Esophagus mucosa (tissue), 1 donor: ENCODE results near the gene FAM20C. TPM values are rescaled to one million over a fixed set of nuclear protein-coding genes. Genes with fewer than 3 reads are reported as not detected.
A peak's percentile ranks its signal among the peaks of the same experiment; 100 is the strongest.

ENCODE experiments used
- ATAC-seq: fragments of 200-7000 bp; cut with Tn5 transposase; one replicate; pipeline ENCODE4 v1.9.1; 2020
- total RNA-seq: library from RNA; stranded (reverse); gene quantifications from one replicate; pipeline ENCODE4 v1.2.4, GENCODE V29; 2023
- donor health status: DM: yes; HTN: yes; CAD: no.

Gene FAM20C
- total RNA-seq, result 12.6 TPM

DNA sequence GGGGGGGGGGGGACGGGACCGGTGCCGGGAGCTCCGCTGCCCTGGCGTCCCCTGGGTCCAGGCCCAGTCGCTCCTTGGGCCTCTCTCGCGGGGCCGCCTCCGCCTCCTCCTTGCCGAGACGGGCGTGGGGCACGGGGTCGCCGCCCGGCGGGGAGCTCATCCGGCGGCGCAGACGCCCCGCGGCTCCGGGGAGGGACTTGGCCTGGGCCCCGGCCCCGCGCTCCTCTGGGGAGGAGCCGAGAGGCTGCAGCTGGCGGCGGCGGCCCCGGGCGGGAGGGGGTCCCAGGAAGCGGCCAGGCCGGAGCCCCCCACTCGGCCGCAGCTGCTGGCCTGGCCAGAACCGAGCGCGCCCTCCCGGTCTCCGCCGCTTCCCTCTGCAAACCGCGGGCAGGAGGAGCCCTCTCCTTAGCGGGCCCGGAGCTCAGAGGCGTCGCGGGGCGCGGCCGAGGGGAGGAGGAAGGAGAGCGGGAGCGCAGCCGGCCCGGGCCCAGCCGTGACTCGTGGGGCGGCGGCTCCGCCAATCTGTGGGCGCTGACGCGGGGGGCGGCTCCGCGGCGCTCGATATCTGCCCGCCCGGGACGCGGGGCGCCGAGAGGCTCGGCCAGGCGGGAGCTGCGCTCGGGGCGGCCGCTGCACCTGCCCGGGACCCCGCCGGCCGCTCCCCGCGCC lies at the start of gene FAM20C:
Gene FAM20C, plus strand, starts transcription at position 591 of the 669 bp plus-strand sequence. CDS start 629 bp downstream, outside the sequence.
- peak; percentile 89 for ATAC-seq

DNA sequence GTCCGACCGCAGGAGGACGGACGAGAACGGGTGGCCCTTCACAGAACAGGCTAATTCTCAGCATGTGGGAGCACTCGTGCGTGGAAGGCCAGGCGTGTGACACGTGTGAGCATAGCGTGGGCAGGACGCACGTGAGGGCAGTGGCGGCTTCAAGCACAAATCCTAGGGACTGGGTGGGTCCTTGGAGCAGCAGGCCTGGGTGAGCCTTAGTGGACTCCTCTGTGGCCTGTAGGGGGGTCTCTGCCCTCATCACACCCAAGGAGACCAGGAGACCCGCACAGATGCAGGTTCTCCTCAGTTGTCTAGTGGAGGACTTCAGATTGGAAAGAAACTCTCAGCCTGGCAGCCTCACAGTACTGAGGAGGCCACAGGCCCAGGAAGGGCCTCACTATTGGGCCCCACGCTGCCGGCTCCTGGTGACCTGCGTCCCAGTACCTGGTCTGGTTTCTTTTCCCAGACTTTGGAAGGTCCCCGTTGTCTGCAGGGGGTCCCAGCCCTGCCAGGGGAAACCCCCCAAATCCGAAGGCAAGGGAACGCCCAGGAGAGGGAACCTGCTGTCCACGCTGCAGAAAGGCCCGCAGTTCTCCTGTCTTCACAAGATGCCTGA lies 49.1 kb upstream of the FAM20C start:
- ATAC-seq, result no peak

DNA sequence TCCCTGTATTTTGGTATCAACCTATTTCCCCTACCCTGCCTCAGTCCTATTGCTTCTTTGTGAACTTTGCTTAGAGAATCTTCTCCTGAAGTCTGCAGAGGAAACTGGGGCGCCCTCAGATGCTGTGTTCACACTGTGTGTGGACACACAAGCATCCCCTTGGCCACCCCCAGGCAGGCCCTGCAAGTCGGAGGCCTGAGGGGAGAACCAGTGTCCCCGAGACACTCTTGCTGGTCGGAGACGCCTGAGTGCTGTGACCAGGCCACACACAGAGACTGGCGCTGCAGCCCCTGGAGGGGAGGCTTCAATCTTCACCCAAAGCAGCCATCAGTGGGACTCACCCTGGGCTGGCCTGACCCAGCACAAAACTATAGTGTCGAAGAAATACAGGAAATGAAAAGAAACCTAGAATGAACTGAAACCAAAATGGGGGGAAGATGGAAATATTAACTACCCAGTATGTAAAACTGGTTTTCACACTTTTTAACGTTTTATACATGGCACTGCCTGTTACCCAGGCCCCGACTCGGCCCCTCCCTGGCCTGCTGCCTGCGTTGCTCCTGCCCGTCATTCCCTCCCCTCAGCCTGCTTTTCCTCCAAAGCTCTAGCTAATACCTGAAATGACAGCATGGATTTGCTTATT lies 48.4 kb upstream of the FAM20C start:
- peak; percentile 12 for ATAC-seq

DNA sequence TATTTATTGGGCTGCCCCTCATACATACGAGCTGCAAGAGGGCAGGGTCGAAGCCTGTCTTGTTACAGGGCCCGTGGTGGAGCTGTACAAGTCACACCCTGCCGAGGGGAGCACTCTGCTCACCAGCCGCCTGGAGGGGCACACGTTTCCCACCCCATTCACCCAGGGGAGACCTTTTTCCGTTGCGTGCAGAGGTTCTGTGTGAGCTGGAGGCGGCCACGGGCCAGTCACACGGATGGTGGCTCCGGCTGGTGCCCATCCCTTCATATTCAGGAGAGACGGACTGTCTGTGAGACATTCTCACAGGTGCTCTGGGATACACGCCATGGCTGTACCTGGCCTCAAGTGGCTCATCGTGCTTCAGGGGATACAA lies 47.9 kb upstream of the FAM20C start:
- ATAC-seq, result no peak

DNA sequence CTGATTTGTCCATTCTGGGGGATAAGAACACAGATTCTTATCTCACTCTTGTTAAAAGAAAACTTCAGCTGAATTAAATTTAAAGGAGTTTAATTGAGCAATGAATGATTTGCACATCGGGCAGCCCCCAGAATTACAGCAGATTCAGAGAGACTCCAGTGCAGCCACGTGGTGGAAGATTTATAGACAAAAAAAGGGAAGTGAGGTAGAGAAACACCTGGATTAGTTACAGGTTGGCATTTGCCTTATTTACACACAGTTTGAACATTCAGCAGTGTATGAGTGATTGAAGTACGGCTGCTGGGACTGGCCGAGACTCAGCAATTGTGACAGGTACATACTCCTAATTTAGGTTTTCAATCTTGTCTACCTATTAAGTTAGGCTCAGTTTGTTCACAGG lies 46.5 kb upstream of the FAM20C start:
- no peak for ATAC-seq

DNA sequence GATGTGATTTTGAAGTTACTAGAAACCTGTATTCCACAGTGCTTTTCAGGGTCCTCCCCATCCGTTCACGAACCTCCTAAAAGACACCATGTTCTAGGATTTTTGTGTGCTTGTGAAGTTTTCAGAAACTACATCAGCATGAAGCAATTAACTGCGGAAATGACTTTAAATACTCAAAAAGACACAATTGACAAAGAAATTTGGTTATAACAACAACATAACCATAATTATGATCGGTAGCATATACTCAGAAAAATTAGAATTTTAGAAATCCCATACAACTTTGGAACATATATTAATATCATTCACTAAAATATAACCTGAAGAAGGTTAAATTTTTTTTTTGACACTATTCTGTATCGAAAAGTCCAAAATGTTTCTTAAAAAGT lies 43.8 kb upstream of the FAM20C start:
- no peak for ATAC-seq

DNA sequence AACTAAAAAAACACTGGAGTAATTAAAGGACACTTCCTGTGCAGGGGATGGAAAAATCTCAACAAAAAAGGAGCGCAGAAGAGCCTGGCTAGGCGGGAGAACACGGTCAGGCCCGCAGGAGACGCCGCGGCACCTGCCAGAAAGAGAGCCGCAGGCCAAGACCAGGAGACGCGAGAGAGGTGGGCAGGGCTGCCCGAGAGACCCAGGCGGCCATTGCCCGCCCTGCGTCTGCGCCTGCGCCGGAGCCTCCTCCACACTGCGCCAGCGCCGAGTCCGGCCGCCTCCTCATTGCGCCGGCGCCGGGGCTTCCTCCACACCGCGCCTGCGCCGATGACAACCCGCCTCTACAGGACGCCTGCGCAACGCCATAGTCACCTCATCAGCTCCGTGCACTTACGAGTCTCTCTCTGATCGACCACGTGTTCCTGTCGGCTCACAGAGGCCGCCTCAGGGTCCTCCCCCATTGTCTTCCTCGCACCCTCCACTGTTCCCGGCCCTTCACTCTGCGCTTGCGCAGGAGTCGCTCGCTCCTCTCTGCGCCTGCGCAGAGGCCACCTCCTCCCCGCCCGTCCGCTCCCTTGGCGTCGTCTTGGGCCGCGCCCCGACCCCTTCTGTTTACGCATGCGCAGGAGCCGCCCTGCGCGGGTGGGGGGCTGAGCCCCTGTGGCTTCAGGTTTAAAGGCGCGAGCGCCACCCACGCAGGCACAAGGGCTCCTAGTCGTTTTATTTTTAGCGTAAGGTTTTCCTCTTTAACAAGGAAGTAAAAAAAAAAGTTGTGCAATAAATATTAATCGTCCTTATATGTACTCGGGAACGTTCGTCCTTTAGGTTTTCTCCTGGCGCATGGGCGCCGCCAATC lies 43.2 kb upstream of the FAM20C start:
- ATAC-seq, result peak; percentile 99

DNA sequence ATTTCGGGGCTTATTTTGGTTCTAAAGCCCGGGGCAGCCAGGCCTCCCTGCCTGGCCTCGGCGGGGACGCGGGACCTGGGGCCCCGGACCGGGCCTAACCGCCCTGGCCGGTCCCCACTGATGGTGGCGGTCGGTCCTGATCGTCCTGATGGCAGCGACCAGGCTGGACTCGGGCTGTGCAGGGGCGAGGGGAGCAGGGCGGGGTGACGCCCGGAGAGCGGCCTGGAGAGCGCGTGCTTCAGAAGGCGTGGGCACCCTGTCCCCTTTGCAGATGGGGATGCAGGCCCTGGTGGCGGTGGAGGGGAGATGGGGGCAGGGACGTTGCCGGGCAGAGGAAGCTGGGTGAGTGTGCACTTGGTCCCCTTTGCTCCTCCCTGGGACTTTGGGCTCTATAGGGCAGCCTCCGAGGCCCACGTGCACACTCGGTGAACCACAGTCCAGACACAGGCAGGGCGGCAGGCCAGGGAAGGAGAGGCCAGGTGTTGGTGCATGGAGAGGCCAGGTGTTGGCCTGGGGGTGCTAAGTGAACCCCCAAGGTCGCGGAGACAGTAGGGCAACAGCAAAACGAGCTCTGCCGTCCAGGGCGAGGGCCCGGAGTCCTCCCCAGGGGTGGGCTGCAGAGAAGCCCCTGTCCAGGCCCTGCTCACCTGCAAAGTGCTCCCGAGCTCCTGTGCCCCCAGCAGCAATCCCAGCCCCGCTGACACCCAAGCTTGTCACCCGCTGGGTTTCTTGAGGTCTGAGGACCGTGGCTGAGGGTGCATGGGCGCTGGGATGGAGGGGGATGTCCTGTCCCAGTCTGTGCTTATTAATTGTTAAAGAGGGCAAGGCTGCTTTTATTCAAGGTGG lies 42.4 kb upstream of the FAM20C start:
- peak; percentile 40 for ATAC-seq

DNA sequence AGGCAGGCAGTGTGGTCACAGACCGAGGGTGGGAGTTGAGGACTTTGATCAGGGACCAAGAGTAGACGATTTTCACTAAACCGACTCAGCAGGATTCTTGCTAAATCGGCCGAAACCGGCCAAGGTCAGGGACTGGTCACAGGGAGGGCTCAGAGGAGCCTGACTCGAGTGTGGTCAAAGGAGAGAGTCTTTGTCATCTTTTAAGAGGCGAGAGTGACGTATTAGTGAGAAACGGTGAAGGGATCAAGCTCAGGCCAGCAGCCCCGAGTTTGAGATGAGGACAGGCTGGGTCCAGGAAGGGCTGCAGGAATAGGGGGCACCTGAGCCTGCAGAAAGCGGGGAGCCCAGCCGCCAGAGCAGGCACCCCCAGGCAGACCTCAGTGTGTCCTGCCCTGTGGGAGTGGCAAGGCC lies 41.6 kb upstream of the FAM20C start:
- ATAC-seq, result no peak

DNA sequence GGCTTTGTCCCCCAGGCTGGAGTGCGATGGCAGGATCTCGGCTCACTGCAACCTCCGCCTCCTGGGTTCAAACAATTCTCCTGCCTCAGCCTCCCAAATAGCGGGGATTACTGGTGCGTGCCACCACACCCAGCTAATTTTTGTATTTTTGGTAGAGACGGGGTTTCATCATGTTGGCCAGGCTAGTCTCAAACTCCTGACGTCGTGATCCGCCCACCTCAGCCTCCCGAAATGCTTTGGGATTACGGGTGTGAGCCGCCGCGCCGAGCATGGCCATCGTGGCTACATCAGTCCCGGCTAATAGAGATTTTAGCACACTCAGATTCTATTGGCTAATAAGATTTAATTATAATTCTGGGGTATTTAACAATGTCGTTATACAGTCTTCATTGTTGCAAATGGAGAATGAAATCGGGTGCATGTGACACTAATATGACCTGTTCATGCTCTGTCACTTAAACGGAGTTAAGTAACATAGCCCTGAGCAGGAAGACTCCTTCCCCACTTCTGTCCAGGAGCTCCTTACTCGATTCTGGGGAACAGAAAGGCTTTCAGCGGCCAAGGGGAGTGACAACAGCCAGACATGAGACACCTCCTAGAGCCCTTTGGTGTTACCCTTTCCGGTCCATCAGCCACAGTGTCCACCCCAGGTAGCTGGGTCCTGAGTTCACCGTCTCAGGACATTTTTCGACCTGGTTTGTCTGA lies 40.9 kb upstream of the FAM20C start:
- ATAC-seq, result no peak

DNA sequence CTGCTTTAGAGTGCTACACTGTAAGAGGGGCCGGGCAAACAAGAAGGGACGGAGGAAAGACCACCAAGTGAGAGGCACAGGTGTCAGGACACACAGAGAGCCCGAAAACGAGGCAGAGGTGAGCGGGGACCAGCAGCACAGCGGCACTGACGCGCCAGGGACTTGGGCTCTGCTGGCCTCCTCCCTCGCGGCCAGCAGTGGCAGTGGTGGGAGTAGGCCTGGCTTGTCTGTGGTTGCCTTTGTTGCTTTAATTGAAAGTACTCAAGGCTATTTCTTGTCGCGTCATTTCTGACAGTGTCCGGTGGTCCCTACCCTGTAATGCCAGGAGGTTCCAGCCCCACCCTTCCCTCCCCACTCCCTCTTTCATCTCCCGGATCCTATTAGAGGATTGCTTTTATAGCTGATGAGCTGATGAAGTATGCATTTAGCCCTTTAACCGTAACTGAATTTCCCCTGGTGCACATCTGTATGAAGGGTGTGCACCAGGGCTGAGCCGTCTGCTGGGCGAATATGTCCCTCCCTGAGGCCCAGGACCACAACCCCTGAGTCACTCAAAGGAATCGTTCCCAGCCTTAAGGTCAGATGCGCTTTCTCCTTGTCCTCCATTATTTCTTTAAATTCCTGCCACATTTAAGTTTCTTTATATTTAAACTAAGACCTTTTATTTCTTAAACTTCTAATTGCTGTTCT lies 39.5 kb upstream of the FAM20C start:
- no peak for ATAC-seq

DNA sequence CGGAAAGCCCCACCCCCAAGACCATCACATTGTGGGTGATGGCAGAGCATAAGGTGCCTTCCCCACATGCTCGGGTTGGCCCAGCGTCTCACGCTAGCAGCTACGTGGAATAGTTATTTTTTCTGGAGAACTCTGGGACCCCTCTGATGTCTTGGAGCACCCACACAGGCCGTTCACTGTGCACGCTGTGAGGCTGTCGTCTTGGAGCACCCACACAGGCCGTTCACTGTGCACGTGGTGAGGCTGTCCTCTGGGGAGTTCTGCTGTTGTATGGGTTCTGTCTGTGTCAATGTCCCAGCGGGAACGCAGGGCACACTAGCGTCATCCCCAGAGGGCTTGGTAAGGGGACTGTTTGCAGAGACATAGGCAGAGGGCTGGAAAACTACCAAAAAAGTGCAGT lies 38.8 kb upstream of the FAM20C start:
- no peak for ATAC-seq

DNA sequence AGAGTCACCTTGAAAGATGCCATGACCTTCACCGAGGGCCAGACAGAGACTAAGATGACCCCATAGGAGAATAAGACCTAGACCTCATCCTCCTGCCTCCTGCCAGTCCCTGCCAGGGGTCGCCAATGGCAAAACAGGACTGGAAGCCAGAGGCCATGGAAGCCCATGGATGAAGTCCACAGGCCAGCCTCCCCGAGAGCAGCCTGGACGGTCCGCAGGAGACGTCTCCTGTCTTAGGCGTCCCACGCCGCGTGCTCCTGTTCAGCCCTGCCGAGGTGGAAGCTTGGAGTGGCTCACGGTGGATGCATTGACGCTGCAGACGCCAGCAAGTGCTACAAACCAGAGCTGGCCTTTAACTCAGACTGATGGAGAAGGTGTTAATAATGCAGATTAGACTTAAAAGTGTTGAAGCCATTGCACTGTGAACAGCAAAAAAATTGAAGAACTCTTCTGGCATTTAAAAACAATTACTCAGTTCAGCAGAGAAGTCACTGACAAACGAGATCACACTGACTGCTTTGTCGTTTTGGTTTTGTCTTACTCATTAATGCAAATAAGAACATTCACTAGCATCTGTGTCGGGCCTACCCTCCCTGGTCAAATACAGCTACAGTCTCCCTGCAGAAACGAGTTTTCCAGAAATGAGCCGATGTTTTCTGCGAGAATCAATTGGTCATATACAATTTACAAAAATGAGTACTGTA lies 38.1 kb upstream of the FAM20C start:
- no peak for ATAC-seq

DNA sequence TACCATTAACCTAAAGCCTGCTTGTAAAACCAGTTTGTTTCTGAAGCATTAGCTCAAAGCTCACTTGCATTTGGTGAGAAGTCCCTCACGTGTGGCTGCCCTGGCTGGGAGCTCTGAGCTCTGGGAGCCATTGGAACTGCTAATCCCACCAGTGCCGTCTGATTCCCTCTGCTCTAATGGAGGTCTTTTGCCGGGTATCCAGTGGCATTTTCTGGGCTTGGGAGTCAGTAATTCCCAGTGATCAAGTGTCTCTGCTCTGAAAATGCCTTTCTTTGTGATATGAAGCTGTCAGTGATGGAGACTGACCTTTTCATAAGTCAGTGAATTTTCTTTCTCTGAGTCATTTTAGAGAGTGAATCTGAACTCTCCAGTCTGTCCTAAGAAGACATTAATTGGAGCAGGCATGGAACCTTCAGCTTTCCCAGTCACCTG lies 36.9 kb upstream of the FAM20C start:
- no peak for ATAC-seq

DNA sequence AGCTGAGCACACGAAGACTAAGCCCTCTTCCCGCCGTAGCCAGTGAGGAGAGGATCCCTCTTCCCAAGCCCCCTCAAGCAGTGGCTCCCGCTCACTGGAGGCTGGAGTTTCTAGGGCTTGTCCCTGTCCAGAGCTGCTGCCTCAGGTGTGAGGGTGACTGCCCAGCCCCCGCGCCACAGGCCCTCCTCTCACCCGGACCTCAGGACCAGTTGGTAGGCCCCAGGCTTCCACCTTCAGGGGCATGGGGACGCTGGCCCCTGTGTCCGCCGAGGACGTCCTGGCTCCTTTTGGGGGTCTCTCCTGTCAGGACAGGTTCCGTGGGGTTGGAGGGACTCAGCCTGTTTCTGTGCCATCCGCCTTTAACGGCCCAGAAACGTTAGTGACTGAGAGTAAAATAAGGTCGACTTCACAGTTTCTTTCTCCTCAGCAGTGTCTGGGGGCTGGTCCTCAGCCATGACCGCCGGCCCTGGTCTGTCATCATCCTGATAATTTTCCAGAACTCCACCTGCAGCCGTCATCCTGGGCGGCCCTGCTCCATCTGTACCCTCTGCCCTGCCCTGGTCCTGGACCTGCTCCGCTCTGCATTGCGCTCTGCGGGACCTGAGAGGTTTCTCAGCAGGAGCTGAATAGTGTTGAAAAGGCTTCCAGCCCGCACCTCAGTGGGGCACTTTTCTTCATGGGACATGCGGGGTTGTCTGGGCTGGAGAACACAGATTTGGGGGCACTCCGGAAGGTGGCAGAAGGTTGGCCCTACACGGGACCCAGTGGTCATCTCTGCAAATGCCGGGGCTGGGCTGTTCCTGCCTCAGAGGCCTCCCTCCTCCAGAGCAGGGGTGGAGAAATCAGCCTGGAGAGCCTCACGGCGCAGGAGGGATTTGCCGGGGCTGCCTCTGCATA lies 36.0 kb upstream of the FAM20C start:
- ATAC-seq, result no peak

DNA sequence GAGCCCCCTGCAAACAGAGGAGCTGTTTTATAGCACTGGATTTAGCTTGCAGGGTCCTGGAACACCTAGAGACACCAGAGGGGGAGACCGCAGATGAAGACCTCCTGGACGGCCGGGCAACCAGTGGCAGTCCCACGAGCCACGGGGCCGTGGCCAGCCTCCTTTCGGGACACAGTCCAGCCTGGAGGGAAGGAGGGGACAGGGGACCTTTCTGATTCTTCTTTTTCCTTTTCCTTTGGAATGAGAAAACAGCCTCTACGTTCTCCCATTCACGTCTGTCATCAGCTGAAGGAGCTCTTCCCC lies 35.4 kb upstream of the FAM20C start:
- ATAC-seq, result no peak

DNA sequence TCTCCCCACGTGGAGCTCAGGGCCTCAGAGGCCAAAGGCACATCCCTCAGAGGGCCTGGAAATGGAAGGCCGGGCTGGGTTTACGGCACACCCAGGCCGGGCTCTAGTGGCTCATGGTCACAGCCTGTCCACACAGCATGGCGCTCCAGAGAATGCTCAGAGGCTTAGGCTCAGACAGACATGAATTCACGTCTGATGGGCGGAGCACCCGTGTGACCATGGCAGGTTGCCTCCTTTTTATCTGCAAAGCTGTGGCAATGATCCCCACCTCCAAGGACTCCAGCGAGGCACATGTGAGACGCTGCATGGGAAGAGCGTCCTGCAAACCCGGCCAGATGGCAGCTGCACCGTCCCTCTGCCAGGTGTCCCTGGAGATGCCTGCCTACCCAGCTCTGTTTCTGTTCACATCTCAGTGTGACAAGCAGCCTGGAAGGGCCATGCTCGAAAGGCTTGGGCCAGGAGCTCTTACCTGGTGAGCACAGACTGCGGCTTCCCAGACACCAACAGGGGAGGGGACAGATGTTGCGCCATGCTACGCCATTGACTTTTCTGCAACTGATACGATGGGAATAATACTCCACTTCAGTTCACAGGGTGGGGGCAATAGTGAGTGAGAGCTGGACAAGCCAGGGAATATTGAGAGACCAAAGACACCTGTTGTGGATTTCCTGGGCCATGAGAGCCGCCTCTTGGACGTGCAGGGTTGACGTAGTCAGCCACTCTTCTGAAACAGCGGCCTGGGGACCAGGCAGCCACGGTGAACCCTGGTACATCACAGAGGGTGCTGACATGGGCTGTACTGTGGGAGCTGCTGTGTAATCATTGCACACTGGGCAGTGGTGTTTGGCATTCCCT lies 34.4 kb upstream of the FAM20C start:
- ATAC-seq, result no peak

DNA sequence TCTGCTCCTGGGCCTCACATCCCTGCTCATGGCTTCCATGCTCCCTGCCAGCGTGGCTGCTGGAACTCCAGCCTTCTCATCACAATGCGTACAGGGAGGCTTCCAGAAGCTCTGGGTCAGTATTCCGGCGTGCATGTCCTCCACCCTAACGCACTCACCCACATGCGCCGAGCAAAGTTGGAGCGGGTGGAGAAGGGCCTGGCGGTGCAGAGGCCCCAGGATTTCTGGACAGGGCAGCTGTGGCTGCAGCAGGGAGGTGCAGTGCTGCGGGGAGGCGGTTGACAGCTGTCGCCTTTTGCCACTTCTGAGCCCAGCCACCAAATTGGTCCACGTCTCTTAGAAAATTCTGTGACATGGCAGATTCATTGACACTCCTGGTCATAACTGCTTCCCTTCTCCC lies 33.6 kb upstream of the FAM20C start:
- no peak for ATAC-seq
